ENCODE data around the gene ARFRP1. TPM values are rescaled to one million over a fixed set of nuclear protein-coding genes. Genes with fewer than 3 reads are reported as not detected.

Gene ARFRP1
- total RNA-seq, 6 experiments from 2014 or later: 16.0 to 22.2 (median 20.2) TPM

- TF ChIP-seq CTCF (IDR thresholded peaks at IDR 0.05) (no peak), POLR2A (IDR thresholded peaks at IDR 0.05) (no peak)
- no peak overlapping the region for H3K4me3 ChIP-seq
- ATAC-seq: no peak
- H3K27me3 ChIP-seq: no peaks in the 10 kb centered on the region
- H3K36me3 ChIP-seq: no peaks in the 10 kb centered on the region
- H3K27ac ChIP-seq: no peak overlapping the region
- no peaks in the 10 kb centered on the region for H3K4me1 ChIP-seq
- intact Hi-C loops (cut with DNase I): no loop called here
- DNase-seq: peak in 1 of 3 donors; percentile 45
- no peaks in the 10 kb centered on the region for H3K9me3 ChIP-seq
- 84% methylated on average over 7 of the region's 16 CpGs for WGBS (ENCODE audit: insufficient coverage, low coverage, low lambda C conversion rate, missing lambda C conversion rate)
Measured at GRCh38 chr20:63749597-63750508, 42.1 kb upstream of the ARFRP1 start.

GRCh38 chr20:63748934-63749270, 41.1 kb upstream of the ARFRP1 start:
- no peak overlapping the region for H3K27ac ChIP-seq
- intact Hi-C loops (cut with DNase I): no loop called here
- H3K9me3 ChIP-seq: no peaks in the 10 kb centered on the region
- TF ChIP-seq POLR2A (IDR thresholded peaks at IDR 0.05): no peak
- TF ChIP-seq CTCF (IDR thresholded peaks at IDR 0.05): no peak
- ATAC-seq (no peak), DNase-seq (peak in 1 of 3 donors; percentile 50)
- WGBS (ENCODE audit: insufficient coverage, low coverage, low lambda C conversion rate, missing lambda C conversion rate): 90% methylated on average over 10 of the region's 11 CpGs
- no peak overlapping the region for H3K4me3 ChIP-seq
- peaks cover 0 to 4% (median 0%) of the 10 kb centered on the region in 4 donors for H3K4me1 ChIP-seq
- no peaks in the 10 kb centered on the region for H3K27me3 ChIP-seq
- H3K36me3 ChIP-seq: no peaks in the 10 kb centered on the region

GRCh38 chr20:63748070-63748933, 40.5 kb upstream of the ARFRP1 start:
- Histone ChIP-seq H3K4me1 (peaks cover 0 to 10% (median under 1%) of the 10 kb centered on the region in 4 donors), H3K9me3 (no peaks in the 10 kb centered on the region), H3K27me3 (no peaks in the 10 kb centered on the region), H3K36me3 (peaks cover 0 to under 1% (median 0%) of the 10 kb centered on the region in 4 donors), H3K4me3 (no peak overlapping the region), H3K27ac (no peak overlapping the region)
- 79% methylated on average over 3 of the region's 20 CpGs for WGBS (ENCODE audit: insufficient coverage, low coverage, low lambda C conversion rate, missing lambda C conversion rate)
- TF ChIP-seq CTCF (IDR thresholded peaks at IDR 0.05): no peak
- TF ChIP-seq POLR2A (IDR thresholded peaks at IDR 0.05): no peak
- DNase-seq: peak in 1 of 3 donors; percentile 50
- ATAC-seq: no peak
- intact Hi-C loops (cut with DNase I): no loop called here

- H3K9me3 ChIP-seq: no peaks in the 10 kb centered on the region
- WGBS (ENCODE audit: insufficient coverage, low coverage, low lambda C conversion rate, missing lambda C conversion rate): 16% methylated on average over 2 of the region's 13 CpGs
- no peak overlapping the region for H3K27ac ChIP-seq
- TF ChIP-seq CTCF (IDR thresholded peaks at IDR 0.05) (no peak), POLR2A (IDR thresholded peaks at IDR 0.05) (no peak)
- peaks cover 0 to 16% (median 4%) of the 10 kb centered on the region in 4 donors for H3K4me1 ChIP-seq
- H3K27me3 ChIP-seq: no peaks in the 10 kb centered on the region
- peak in 1 of 3 donors; percentile 53 for DNase-seq
- intact Hi-C loops (cut with DNase I): no loop called here
- peaks cover 0 to 7% (median 4%) of the 10 kb centered on the region in 4 donors for H3K36me3 ChIP-seq
- ATAC-seq: no peak
- no peak overlapping the region for H3K4me3 ChIP-seq
Measured at GRCh38 chr20:63747622-63748069, 39.9 kb upstream of the ARFRP1 start.

Measured in right lobe of liver (tissue), 6 donors.